Astrocyte of the cerebellum (primary cell): Measurements from ENCODE around the gene ERICH6B.
"Not testable (repeated sequence)": the region's sequence is repeated elsewhere in the genome, so short reads cannot be mapped to it uniquely, and the experiment has no call there.

ENCODE experiments used
- DNase-seq: peaks from one replicate; pipeline ENCODE4 v3.0.0-alpha.2; 2011; ENCODE audit warnings: low read depth
- H3K4me3 ChIP-seq: 2 replicates; pipeline ENCODE4 v1.5.1; 2011; ENCODE audit warnings: mild to moderate bottlenecking, low read depth, low read length, moderate library complexity
- CTCF ChIP-seq: IDR thresholded peaks from 2 replicates; pipeline ENCODE4 v1.5.1; 2012; ENCODE audit warnings: low read length, low read depth, moderate library complexity, mild to moderate bottlenecking; ENCODE audit errors: missing control alignments
- in situ Hi-C: cut with HindIII; loops from 2 replicates; pipeline ENCODE4 v1.10.0; 2017; ENCODE audit warnings: low sequenced_read_pairs

The ERICH6B gene

GRCh38 chr13:45615501-45616101 is at the start of gene ERICH6B:
Gene ERICH6B, minus strand, starts transcription at chr13:45615739. Its CDS starts 18,734 bp downstream, at chr13:45597005.
- in situ Hi-C loops: no loop called here
- no peak for TF ChIP-seq CTCF
- DNase-seq: no peak
- H3K4me3 ChIP-seq: peak within 1 kb of the TSS; percentile 2

- in situ Hi-C loops, DNase-seq, H3K4me3 ChIP-seq: not testable (repeated sequence)
These were observed 47.4 kb upstream of the ERICH6B start for GRCh38 chr13:45662903-45663302.

GRCh38 chr13:45662162-45662561 is 46.6 kb upstream of the ERICH6B start:
- H3K4me3 ChIP-seq: no peak overlapping the region
- in situ Hi-C loops: no loop called here
- DNase-seq: no peak
- TF ChIP-seq CTCF: no peak

GRCh38 chr13:45660458-45660857 is 44.9 kb upstream of the ERICH6B start:
- in situ Hi-C loops, H3K4me3 ChIP-seq, DNase-seq: not testable (repeated sequence)

GRCh38 chr13:45659536-45659935 is 44.0 kb upstream of the ERICH6B start:
- no peak overlapping the region for H3K4me3 ChIP-seq
- no peak for DNase-seq
- in situ Hi-C loops: no loop called here
- TF ChIP-seq CTCF: no peak

GRCh38 chr13:45658586-45659235 is 43.2 kb upstream of the ERICH6B start:
- TF ChIP-seq CTCF: no peak
- in situ Hi-C loops: no loop called here
- DNase-seq: peak; percentile 5
- H3K4me3 ChIP-seq: no peak overlapping the region

- no peak overlapping the region for H3K4me3 ChIP-seq
- no peak for TF ChIP-seq CTCF
- in situ Hi-C loops: no loop called here
- DNase-seq: no peak
These were observed 39.3 kb upstream of the ERICH6B start for GRCh38 chr13:45654633-45655349.

- DNase-seq, H3K4me3 ChIP-seq, in situ Hi-C loops: not testable (repeated sequence)
These were observed 29.7 kb upstream of the ERICH6B start for GRCh38 chr13:45645263-45645662.

- H3K4me3 ChIP-seq, DNase-seq, in situ Hi-C loops: not testable (repeated sequence)
These were observed 26.6 kb upstream of the ERICH6B start for GRCh38 chr13:45642159-45642558.

- in situ Hi-C loops, DNase-seq, H3K4me3 ChIP-seq: not testable (repeated sequence)
These were observed 19.8 kb upstream of the ERICH6B start for GRCh38 chr13:45635291-45635690.
